NCI-H345 (cell line): ENCODE measurements around the gene TMEM132C.
"Not testable (repeated sequence)": the region's sequence is repeated elsewhere in the genome, so short reads cannot be mapped to it uniquely, and the experiment has no call there.

ENCODE experiments used
- DNase-seq: peaks from one replicate; lab custom pipeline; 2025; lab: John Stamatoyannopoulos, UW

The TMEM132C gene

GRCh38 chr12:128267131-128267622 is at the start of gene TMEM132C:
Gene TMEM132C (plus strand): TSS chr12:128267170. CDS start chr12:128267403, 233 bp downstream.
- no peak for DNase-seq

- DNase-seq: no peak
These were observed 42.7 kb upstream of the TMEM132C start for GRCh38 chr12:128224226-128224625.

- DNase-seq: no peak
These were observed 38.4 kb upstream of the TMEM132C start for GRCh38 chr12:128228581-128228980.

DNA sequence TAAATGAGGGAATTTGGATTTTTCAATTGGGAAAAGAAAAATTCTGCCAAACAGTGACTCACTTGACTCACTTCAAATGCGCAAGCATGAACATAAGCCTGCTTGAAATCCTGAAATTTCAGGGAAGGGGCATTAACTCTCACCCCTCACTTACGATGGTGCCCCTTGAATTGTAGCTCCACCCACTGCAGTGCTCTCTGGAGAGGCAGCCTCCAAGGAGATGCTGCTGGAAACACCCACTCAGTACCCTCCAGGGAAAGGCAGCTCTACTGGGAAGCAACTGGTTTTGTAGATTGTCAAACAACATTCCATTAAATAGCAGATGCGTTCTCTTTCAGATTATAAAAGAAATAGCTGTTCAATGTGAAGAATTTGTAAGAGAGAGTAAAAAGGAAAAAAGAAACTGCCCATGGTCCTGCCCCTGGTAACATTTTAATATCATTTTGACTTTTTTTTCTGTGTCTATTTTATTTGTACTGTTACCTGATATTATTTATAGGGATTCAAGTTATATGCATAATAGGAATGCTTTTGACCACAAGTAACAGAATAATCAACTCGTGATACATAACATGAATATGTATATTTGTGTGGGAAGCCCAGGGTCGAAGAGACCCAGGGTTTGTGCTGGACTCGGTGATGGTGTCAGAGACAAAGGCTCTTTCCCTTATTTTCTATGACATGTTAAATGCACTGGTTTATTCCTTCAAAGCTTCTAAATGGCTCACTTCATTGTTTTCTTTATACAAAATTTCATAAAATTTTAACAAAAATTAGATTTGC is 31.1 kb upstream of the TMEM132C start:
- DNase-seq: no peak

DNA sequence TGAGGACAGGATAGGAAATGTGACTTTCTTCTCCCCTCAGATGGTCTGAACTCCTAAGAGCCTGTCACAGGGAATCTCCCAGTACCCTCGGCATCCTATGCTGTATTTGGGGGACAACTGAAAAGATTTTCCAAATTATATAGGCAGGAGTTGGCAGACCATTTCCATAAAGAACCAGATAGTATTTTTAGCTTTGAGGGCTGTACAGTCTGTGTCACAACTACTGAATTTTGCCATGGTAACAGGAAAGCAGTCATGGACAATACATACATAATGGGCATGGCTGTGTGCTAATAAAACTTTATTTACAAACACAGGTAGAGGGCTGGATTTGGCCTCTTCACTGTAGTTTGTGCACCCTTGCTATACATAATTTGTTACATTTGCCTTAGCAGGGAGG is 30.4 kb upstream of the TMEM132C start:
- DNase-seq: no peak

DNA sequence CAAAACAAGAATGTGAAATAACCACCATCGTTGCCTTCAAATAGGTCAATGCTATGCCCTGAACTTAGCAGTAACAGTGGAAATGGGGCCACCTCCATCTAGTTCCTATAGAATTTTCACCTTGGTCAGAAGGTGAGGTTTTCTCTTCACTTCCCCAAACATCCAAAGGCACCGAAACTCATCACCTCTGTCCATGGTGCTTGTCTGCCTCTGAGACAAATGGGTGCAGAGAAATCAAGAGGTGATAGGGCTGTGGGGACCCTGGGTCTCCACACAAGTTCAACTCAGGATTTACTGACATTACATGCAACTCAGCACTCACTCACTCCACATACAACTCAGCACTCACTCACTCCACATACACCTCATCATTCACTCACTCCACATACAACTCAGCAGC is 26.2 kb upstream of the TMEM132C start:
- no peak for DNase-seq

- DNase-seq: no peak
These were observed 21.8 kb upstream of the TMEM132C start for GRCh38 chr12:128245121-128245520.

DNA sequence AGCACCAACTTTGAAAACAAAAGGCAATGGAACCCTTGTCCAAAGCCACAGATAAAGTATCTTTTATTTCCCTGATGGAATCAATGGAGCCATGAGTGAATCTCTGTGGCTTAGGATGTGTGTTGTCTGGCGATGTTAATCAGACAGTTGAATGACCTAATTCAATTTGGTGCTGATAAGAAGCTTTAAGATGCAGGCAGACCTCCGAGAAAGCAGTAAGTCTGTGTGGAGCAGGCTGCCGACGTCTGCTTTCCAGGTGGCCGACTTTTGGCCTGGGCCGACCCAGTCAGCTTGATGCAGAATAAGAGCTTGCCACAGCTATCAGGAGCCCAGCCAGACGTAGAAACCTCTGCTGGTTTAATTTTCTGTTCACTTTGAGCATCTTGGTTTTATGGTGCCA is 21.1 kb upstream of the TMEM132C start:
- DNase-seq: no peak

GRCh38 chr12:128250096-128250495 is 16.9 kb upstream of the TMEM132C start:
- DNase-seq: no peak

GRCh38 chr12:128253829-128254228 is 13.1 kb upstream of the TMEM132C start:
- not testable (repeated sequence) for DNase-seq

DNA sequence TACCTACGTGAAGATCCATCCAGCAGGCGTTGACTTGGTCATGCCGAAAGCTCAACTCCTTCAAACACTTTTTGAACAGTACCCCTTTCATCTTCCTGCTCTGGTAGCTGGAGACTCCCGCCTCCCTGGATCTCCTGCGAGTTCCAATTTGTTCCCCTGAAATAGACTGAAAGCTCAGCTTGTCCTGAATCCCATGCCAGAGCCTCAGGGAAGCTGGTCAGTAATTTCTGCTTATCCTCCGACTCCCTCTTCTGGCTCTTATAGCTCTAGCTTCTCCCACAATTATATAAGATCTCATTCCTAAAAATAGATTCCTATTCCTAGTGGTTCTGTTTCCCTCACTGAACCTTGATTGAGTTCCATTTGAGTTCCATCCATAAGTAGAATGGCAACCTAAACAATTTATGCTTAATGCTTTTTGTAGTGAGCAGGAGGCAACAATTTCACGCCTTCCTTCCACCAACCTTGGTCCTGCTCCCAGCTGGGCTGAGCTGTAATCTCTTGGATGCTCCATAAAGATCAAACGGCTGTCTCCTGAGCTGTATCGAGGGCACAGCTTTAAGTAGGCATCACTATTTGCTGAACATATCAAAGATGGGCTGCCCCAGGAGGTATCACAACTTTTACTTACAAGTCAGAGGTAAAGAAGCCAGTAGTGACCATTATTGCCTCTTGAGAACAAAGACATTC is 8.0 kb upstream of the TMEM132C start:
- DNase-seq: no peak

DNA sequence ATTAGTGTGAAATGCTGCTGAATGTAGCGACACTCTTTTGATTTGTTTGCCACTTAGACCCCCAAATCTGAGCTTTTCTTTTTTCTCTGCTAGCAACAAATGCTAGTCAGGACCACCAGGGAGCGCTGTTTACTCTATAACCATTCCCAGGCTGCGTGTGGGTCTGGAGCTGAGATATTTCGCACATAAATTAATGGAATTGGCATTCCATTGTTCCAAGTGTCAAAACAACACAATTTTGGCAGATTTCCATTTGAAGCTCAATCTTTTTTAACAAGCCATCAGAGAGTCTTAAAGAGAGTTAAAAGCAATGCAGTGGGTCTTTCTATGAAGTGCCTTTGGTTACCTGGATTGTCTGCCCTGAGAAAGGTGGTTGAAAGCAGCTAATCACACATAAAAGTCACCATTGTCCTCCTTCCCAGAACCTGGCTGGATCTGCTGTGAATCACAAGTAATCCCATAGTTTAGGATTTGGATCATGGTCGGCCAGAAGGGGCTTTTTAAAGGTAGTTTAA is 7.4 kb upstream of the TMEM132C start:
- peak; percentile 3 for DNase-seq

DNA sequence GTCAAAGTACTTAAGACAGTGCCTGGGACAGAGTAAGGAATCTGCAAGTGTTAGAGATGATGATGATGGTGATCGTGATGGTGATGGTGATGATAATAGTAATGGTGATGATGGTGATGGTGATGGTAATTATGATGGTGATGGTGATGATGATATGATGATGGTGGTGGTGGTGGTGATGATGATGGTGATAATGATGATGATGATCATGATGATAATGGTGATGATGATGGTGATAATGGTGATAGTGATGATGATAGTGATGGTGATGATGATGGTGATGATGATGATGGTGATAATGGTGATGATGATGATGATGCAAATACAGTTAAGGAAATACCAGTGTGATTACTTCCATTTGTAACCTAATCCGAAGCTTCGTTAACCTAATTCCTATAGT is 5.2 kb upstream of the TMEM132C start:
- no peak for DNase-seq

- DNase-seq: no peak
These were observed 1.4 kb upstream of the TMEM132C start for GRCh38 chr12:128265566-128265965.

- no peak for DNase-seq
These were observed 884 bp upstream of the TMEM132C start for GRCh38 chr12:128266086-128266485.

DNA sequence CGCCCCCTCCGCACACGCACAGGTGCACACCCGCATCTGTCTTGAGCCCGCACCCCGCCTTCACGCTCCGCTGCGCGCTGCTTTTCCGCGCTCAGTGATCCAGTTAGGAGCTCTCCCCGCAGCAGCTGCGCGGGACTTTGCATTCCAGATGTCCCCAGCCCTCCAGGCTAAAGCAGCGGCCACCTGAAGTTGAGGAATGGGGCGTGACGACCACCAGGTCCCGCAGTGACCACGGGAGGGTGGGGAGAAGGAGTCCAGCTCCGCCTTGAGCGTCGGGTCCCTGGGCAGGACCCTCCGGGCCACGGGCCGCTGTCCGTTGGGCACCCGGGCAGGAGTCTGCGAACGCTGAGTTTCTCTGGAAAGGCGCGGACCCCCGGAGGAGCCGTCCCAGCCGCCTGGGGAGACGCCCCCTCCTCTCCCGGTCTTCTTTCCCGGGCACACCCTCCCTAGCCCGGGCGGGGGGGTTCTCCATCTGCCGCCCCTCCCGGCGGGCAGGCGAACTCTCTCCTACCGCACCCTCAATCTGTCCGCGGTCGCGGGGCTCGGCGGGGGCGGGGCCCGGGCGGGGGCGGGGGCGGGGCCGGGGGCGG is 334 bp upstream of the TMEM132C start:
- no peak for DNase-seq

DNA sequence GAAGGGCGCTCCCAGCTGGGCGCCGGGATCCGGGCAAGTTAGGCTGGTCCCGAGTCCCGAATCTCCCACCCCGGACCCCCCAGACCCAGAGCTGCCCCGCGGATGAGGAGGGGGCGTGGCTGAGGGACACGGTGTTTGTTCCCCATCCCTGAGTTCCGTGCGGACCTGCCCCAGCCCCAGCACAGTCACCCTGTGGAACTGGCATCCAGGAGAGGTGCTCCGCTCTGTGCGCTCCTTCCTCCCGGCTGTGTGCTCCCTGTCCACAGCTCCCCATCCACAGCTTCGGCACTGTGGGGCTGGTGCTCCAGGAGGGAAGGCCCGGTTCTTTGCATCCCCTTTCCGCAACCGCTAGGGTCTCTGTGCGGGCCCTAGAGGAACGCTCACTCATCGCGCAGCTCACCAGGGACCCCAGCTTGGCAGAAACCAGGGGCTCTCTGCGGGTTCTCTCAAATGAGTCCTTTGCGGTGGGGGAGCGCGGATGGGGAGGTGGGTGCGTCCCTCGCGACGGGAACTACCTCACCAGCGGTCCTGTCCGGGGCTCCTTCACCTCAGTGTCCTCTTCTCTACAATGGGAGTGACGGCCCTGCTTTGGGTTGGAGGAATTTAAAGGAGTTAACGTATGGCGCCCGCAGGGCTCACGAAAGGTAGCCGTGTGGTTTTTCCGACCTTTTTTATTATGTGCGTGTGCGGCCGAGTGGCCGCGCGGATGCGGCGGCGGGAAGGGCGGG is 845 bp downstream of the TMEM132C start:
- no peak for DNase-seq

DNA sequence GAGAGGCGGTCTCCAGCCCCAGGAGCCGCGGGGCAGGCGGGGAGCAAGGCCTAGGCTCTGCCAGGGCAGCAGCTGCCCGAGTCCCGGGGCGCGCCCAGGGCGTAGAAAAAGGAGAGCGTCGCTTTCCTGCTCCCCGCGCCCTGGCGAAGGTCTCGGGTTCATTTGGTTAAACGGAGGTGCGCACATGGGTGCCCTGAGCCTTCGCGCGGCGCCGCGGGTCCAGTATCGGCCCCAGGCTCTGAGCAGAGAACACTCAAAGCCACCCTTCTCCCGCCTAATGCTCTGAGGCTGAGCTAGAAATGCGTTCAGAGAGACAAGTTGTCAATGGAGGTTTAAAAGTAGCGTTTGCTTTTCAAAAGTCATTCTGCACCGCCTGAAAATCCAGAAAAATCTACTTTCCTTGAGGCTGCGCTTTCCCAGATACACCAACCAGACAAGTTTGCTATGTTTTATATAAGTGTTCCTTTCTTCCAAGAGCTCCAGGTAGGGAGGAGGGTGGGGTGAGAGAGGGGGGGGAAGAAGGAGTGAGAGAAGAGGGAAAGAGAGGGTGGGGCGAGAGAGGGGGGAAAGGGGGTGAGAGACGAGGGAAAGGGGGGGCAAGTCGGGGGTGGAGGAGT is 1.5 kb downstream of the TMEM132C start:
- DNase-seq: no peak

DNA sequence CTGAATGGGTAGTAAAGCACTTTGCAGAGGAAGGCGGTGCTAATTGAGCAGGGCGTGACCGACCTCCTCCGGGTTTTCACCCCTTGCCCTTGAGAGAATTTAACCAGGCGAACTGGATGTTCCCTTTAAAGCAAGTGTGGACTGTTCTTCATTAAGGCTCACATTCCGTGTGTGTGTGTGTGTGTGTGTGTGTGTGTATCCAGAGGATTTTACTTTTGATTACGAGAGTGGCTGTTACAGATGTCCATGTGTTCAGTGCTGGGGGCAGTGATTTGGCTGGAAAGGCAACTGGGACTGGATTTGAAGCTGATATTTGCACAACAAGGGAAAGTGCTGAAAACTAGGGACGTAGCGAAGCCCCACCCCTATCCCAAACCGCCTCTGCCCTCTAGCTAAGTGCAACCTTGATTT is 2.2 kb downstream of the TMEM132C start:
- DNase-seq: no peak

- DNase-seq: no peak
These were observed 9.5 kb downstream of the TMEM132C start for GRCh38 chr12:128276471-128276870.

GRCh38 chr12:128286970-128287369 is 20.0 kb downstream of the TMEM132C start:
- DNase-seq: no peak

DNA sequence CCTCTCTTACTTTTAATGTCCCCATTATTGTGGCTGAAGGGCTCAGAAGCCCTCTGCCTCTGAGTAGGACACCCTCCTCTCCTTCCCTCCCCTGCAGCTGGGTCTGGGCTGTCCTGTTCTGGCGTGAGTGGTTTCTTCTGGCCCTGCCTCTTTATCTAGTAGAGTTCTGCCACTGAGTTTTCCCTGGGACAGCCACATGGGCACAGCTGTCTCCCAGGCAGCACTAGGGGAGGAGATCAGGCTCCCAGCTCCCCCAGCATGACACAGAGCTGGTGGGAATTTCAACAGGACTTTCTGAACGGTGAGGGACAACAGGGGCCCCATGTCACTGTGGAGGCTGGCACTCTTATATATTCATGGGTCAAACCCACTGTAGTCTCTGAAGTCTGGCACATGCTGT is 21.4 kb downstream of the TMEM132C start:
- no peak for DNase-seq
